SU-DHL-6 (cell line): ENCODE results near the gene SNAP91.
"Not testable (repeated sequence)": the region's sequence is repeated elsewhere in the genome, so short reads cannot be mapped to it uniquely, and the experiment has no call there.

ENCODE experiments used
- CTCF ChIP-seq: fragments of 200-600 bp; sonication (generic); IDR thresholded peaks from one replicate; pipeline ENCODE4 v1.5.1; 2017; ENCODE audit warnings: antibody characterized with exemption, mild to moderate bottlenecking, low read length, moderate library complexity; ENCODE audit not compliant: insufficient read depth, poor library complexity, severe bottlenecking
- EZH2phosphoT487 ChIP-seq: fragments of 200-600 bp; sonication (generic), shearing (Covaris generic); conservative IDR thresholded peaks from 2 replicates; pipeline ENCODE4 v1.6.1; 2018; ENCODE audit warnings: mild to moderate bottlenecking, antibody characterized with exemption, low read length, moderate library complexity, mixed read lengths

- TF ChIP-seq CTCF, EZH2phosphoT487: not testable (repeated sequence)
Observed at GRCh38 chr6:83629908-83630307, 79.0 kb downstream of the SNAP91 start.
